ENCODE results near the gene SUFU.
"Not testable (repeated sequence)": the region's sequence is repeated elsewhere in the genome, so short reads cannot be mapped to it uniquely, and the experiment has no call there.

The SUFU gene

DNA sequence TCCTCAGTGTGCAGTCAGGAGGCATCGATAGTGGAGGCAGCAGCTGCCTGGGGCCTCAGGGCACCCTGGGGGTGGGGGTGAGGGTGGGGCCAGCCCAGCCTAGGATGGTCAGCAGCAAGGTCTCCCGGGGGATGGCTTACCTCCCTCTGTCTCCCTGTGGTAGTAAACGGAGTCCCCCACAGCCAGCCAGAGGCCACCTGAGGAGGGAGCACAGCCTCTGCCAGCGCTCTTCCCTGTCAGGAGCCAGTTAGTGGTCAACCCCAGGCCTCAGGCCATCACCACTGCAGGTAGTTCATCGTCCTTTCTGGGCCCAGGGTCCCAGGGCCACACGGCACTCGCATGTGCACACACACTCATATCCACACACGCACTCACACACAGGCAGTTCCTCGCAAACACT lies 23.4 kb upstream of the SUFU start:
- DNase-seq = no peak

DNA sequence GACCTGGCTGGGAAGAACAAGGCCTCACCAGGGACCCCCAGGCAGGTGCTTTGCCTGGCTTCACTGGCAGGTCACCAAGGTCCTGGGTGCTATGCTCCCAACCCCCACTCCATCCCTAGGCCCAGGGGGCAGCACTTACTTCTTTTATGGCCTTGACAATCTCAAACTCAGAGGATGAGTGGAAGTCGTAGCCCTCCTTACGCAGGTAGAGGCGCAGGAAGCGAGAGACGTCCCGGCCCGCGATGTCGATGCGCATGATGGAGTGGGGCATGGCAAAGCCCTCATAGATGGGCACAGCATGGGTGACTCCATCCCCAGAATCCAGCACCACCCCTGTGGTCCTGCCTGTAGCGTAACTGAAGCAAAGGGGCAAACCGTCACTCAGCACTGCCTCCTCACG lies 19.8 kb upstream of the SUFU start:
- DNase-seq = no peak

DNA sequence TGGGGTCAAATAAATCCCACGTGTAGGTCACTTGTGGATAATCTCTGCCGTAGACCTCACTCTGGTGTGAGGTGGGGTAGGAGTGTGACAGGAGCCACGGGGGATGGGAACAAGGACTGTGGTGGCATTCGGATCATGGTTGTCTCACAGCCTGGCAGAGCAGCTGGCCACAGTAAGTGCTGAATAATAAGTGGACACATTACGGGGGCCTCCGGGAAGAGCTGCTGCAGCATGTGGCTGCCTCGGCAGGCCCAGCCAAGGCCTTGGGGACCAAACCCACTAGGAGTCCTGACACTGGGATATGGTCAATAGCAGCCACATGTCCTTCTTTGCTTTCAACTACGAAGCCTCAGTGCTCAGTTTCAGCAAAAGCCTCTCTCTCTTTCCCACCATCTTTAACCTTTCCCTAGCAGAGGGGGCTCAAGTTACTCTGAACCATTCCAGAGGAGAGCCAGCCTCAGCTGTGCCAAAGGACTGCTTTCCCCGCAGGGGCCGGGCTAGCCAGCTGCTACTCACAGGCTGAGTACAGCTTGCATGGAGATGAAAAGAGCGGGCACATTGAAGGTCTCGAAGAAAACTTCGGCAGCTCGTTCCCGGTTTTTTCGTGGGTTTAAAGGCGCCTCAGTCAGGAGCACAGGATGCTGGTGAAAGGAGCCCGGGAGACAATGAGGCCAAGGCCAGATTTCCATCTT lies 18.5 kb upstream of the SUFU start:
- no peak for DNase-seq

DNA sequence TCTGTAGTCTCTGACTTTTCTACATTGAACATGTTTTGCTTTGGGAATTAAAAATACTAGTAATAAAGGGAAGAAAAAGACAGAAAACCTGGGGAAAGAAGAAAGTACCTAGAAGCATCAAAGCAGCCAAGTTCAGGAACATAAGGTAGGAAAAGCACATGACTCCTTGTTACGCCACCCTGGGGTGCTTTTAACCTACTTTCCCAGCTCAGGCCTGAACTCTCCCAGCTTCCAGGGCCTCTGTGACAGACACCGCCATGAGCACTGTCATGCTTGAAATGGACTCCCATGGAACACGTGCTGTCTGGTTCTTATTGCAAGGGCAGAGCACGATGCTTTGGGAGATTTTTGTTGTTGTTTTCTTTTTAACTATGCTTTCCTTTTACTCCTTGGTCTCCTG lies 12.6 kb upstream of the SUFU start:
- DNase-seq = no peak

DNA sequence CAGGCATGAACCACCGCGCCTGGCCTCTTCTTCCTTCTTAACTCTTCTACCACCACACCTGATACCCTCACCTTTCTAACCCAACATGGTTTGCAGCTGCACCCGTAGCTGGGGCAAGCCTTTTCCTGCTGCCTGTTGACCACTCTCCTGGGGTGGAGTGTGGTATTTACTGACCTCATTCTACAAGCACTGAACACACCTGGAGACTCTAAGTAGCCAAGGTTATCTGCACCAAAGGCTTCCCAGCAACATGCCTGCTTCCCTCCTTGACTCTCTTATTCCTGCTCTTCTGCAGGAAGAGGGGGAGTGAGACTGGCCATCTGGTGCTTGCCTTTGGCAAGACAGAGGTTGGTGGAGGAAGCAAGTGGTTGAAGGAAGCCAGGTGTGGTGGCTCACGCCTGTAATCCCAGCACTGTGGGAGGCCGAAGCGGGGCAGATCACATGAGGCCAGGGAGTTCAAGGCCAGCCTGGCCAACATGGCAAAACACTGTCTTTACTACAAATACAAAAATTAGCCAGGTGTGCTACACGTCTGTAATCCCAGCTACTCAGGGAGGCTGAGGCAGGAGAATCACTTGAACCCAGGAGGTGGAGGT lies 11.3 kb upstream of the SUFU start:
- DNase-seq = no peak

DNA sequence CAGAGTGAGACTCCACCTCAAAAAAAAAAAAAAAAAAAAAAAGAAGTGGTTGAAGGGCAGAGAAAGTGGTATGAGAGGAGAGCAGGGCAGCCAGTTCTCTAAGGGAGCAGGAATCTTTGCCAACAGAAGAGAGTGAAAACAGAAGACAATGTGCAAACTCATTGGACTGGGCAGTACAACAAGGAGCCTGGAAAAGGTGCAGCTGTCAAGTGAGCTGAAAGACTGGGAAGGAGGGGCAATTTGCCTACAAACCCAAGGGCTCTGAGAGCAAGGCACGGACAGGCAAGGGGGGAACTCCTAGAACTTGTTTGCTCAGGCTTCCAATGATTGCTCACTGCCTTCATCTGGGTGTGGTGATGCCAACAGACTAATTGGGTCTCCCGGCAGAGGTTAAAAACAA lies 10.8 kb upstream of the SUFU start:
- no peak for DNase-seq

DNA sequence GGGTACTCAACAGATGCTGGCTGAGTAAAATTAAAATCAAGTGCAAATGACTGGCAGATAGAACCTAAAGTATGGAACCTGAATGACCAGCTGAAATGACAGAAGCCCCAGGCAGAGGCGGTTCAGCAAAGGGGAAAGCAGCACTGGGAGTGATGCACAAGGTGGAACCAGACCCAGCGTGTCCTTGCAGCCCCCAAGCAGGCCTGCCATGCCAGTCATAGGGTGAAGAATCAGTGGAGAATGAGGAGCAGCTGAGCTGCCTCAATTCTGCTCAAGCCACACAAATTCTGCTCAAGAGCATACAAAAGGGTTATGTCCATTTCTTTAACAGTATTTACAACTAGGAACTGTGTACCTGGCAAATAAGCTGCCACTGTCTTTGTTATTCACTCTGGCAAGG lies 10.0 kb upstream of the SUFU start:
- no peak for DNase-seq

DNA sequence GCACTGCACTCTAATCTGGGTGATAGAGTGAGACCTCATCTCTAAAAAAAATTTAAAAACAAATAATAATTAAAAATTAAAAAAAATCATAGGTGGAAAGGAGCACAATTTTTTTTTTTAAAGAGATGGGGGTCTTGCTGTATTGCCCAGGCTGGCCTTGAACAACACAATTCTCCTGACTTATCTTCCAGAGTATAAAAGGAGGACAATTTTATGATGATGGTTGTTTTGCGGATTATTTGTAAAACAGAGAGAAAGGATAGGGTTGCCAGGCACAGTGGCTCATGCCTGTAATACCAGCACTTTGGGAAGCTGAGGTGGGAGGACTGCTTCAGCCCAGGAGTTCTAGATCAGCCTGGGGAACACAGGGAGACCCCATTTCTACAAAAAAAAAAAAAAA lies 6.2 kb upstream of the SUFU start:
- no peak for DNase-seq

DNA sequence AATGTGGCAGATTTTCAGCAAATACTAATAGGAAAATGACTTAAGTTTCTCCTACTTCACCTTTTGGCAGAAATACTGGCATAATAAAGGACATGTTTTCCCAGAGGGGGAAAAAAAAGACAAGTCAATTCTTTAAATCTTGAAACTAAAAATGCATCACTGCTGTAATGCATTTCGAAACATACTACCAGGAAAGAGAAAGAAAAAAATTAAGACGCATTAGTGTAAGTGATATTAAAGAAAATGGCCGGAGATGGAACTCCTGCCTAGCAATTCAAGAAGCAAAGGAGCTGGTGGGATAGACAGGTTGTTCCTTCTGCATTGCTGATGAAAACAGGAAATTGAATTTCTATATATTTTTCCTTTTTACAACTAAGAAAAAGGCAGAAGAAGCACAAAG lies 4.4 kb upstream of the SUFU start:
- no peak for DNase-seq

DNA sequence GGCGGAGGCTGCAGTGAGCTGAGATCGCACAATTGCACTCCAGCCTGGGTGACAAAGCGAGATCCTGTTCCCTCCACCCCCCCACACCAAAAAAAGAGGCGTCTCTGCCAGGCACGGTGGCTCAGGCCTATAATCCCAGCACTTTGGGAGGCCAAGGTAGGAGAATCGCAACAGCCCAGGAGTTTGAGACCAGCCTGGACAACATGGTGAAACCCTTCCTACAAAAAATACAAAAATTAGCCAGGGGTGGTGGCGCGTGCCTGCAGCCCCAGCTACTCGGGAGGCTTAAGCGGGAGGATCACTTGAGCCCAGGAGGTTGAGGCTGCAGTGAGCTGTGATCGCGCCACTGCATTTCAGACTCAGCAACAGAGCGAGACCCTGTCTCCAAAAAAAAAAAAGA lies 3.1 kb upstream of the SUFU start:
- not testable (repeated sequence) for DNase-seq

DNA sequence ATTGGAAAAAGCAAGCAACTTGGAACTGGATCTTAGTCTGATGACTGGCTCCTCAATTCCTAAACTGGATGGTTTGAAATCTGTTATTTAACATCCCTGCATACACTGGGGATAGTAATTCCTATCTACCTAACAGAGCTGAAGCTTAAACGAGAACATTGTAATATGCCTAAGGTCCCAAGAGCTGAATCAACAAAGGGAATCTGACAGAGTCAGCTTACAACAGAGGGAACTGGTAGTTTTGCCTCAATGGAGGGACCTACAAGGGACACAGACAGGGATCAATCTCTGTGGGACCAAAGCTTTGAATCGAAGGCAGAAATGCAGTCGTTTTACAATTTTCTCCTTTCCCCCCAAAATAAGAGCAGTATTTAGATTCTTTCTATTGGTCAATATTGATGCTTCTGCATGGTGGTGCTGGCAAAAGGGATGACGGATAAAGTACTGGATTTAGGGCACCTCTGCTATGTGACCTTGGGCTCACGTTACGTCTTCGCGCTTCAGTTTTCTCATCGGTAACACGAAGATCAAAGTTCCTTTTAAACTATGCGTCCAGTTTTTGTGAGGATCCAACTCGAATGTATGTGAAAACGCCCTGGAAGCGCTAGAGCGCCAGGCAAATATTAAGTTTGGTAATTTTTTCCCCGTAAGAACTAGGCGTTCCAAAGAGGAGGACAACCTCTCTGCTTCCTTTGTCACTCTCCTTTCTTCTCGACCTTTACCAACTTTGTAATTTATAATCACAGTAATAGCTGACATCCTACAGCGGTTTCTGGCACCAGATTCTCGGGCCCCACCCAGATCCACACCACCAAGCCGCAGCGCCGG lies 2.4 kb upstream of the SUFU start:
- DNase-seq = no peak

DNA sequence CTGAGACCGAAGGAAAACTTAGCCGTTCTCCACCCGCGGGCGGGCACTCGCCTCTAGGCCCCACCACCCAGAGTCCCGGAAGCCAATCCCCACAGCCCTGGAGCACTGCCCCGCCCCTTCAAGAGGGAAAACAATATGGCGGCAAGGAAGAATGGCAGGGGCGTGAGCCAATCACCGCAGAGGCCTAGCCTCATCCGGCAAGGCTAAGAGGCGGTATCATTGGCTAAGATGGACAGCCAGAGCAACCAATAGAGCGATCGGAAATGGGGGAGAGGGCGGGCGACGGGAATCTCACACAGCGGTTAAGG lies 1.8 kb upstream of the SUFU start:
- DNase-seq = peak; percentile 97 to 98

DNA sequence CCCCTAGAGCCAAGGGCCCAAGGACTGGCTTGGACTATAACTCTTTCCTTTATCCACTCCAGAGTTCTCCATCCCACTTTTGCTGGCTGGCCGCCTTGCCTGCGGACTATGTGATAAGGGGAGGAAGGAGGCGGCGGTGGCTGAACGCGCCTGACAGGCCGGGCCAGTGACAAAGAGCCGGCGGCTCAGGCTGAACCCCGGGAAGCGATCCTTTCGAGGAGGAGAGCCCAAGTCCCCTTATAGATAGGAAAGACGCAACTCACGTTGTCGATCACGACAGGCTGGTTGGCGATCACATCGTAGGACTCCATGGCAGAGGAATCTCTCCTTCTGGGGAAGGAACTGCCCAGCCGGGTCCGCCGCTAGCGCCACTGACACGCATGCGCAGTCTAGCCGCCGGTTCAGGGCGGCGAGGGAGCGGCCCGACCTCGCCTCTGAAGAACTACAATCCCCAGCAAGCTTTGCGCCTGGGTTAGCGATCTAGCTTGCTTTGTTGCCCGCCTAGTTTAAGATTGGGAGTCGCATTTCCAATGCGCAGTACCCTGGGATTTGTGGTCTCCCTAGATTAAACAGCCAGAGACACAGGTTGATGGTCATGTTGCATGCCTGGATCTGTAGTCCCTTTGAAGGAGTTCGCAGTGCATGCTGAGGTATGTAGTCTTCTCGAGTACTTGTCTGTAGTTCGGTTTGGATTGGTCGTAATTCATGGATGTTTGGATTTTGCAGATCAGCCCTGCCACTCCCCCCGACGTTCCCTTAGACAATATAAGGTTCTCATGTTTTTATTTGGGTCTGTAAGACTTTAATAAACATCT lies 1.2 kb upstream of the SUFU start, which contains the start of gene ACTR1A:
TSS of gene ACTR1A (minus strand) at position 376 of the 815 bp plus-strand sequence. CDS start at position 311, 65 bp downstream.
- DNase-seq = peak; percentile 93

DNA sequence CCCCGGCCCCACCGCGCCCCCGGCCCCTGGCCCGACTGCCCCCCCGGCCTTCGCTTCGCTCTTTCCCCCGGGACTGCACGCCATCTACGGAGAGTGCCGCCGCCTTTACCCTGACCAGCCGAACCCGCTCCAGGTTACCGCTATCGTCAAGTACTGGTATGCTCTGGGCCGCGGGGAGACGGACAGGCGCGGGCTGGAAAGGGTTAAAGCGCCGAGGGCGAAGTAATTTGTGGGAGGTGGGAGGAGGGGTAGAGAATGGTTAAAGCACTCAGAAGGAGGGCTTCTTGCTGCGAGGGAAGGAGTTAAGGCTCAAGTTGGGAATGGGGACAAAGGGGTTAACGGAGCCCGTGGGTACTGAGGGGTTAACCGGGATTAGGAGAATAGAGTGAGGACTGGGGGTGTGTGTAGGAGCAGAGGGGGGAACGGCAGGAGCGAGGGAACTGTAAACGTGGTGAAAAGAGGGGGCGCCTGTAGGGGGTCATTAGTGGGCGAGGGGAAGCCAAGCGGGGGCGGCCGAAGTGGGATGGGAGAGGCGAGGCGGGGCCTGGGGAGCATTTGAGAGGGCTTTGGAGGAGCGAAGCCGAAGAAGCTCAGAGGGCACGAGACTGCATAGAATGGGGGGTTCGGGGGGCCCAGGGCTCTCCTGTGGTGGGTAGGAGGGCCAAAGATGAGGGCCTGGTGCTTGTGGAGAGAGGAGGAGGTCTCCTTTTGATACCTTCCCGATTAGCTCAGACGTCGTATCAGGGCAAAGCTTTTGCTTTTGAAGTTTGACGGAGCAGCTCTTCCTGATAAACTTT lies 605 bp downstream of the SUFU start:
- peak in 1 of 2 donors; percentile 27 for DNase-seq

DNA sequence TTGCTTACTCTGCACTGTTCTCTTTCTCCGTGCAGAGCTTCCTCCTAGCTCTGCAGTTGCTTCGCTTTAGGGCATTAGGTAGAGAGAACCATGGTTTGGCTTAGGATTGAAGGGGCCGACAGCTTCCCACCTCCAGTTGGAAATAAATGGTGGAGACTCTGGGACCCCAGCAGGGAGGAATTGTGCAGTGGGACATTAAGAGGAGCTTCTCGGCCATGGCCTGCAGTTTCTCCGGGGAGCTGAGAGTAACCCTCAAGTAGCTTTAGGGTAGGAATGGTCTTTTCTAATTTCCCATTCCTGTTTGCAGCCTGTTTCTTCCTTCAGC lies 1.2 kb downstream of the SUFU start:
- no peak for DNase-seq

DNA sequence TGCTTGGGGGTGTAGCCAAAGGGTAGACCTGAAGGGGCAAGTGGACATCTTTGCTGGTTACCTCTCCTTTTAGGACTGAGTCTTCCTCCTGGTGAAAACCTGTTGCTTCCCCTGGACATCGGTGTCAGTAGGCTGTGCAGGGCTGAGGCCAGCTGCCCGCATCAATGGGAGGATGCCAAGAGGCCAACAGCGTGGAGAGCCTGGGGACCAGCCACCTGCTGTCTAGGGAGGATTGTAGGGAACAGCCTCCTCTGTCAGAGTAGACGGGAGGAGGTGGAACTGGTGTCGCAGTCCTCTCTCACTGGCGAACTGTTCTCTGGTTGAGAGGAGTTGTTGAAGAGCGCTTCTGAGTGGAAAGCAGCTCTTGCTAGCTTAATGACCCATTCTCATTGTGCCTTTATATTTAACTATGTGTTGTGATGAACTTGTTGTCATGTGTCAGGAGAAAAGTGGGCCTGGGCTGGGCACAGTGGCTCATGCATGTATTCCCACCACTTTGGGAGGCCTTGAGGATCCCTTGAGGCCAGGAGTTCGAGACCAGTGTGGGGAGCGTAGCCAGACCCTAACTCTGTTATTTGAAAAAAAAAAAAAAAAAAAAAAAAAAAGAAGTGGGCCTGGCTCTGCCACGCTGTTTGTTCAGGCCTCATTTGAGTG lies 1.8 kb downstream of the SUFU start:
- no peak for DNase-seq

DNA sequence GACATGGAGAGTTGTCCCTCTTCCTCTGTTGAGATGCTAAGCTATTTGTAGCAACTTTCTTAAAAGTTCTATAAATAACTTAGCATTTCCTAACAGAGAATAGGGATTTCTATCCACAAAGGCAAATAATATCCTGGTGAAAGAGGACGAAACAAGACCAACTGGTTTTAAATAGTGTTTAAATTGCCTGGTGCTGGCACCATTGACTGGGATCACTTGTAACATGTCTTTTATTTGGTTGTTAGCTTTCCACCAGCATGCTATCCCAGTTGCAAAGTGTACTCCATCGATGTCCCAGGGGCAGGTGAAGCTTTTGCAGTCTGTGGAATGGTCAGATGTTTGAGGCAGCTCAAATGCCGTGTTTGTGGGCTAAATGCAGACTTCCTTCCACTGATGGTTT lies 3.7 kb downstream of the SUFU start:
- DNase-seq = no peak

DNA sequence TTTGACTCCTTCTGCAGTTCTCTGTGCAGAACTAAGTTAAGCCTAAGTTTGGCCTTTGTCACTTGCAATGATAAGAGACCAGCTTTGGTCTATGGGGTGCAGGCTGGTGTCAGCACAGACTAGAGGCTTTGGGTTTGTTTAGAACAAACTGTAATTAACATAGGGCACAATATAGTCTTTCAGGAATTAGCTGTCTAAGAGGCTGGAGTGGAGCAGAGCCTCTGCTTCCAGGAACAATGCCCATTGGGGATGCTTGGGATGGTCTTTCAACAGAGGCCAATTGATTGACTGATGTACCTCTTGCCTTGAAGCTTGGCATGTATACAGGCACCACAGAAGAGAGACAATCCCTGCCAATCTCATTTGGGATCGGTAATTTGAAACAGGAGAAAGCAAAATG lies 4.7 kb downstream of the SUFU start:
- no peak for DNase-seq

DNA sequence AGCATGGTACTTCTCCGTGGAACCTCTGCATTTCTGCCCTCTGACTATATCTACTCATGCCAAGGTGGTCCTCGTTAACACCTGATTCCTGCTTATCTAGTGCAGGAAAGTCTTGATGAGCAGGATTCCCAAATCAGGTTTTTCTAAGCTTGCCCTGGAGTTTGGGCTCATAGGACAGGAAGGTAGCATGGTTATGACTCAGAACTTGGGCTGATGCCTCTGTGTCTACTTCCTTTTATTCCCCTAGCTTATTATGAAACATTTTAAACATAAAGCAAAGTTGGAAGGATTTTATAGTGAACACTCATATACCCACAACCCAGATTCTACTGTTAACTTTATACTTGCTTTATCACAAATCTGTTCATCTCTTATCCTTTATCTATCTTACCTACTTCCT lies 5.6 kb downstream of the SUFU start:
- DNase-seq = no peak

DNA sequence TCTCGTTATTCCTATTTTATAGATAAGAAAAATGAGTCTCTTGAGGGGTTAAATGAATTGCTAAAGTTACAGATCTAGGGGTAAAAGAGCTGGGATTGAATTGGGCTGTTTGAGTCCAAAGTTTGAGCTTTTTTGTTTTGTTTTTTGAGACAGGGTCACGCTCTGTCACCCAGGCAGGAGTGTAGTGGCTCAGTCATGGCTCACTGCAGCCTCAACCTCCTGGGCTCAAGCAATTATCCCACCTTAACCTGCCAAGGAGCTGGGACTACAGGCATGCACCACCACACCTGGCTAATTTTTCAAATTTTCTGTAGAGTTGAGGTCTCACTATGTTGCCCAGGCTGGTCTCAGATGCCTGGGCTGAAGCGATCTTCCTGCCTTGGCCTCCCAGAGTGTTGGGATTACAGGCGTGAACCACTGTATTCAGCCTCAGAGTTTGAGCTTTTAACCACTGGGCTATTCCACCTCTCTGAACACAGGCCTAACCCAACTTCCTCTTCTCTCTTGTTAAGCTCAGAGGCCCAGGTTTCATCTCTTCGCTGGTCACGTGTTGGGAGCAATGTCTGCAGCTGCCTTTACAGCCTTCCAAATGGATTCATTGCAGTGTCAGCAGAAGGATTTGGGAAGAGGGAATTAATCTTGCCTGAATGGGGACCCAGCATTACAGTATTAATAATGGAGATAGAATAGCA lies 8.0 kb downstream of the SUFU start:
- no peak for DNase-seq

DNA sequence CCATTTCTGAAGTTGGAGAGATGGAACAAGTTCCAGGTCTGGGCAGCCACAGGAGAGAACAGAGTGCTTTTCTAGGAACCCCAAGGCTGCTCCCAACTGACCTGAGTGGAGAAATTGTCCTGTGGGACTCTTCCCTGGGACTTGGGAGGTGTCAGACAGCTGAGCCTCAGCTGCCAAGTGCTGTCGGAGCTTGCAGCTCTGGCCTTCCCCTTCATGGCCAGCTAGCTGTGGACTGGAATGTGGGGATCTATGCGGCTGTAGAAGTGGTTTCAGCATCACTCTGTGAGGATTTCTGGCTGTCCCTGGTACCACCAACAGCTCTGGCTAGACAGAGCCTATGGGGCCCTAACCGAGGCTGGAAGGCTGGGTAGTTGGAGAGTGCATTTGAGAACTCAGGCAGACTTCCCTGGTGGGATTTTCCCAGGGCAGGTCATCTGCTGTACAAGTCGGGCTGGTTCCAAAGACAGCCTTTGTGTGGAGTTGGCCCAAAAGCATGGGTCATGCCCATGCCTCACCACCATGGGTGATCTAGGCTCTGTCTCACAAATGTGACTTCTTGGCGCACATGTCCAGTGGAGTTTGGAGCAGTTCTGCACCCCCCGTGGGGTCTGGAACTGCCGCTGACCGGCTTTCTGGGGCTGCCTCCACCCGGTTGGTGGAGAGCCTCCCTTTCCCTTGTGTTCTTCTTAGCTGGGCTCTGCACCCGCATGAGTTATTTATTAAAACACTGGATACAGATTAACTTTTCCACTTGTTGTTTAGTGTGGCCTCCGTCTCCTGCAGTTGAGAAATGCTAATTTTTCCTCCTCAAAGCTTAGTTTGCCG lies 10.9 kb downstream of the SUFU start:
- no peak for DNase-seq
